Measurements from ENCODE around the gene ARHGAP31.

DNA sequence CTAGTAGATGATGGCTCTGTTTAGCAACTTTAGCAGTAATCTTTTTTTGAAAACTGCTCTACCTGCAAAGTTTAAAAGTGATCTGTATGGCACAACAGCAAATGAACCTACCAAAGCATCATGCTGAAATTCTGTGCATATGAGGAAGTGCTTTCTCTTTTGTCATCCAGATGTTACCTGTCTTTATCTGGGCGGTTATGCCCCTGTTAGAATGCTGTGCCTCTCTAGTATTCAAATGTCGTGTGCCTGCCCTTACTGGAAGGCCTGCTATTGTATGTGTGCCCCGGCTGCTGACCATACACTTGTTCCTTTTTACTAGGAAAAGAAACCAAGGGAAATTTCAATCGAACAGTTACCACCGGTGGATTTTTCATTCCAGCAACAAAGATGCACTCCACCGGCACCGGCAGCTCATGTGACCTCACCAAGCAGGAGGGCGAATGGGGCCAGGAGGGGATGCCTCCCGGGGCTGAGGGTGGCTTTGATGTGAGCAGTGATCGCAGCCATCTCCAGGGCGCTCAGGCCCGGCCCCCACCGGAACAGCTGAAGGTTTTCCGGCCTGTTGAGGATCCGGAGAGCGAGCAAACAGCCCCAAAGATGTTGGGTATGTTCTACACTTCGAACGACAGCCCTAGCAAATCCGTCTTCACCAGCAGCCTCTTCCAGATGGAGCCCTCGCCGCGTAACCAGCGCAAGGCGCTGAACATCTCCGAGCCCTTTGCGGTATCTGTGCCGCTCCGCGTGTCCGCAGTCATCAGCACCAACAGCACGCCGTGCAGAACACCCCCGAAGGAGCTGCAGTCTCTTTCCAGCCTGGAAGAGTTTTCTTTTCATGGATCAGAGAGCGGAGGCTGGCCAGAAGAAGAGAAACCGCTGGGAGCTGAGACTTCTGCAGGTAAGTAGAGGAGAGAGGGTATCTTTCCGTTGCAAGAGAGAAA lies 107.6 kb downstream of the ARHGAP31 start:
- TF ChIP-seq BHLHE40 (IDR thresholded peaks at IDR 0.05; ENCODE audit: borderline replicate concordance) (no peak), ARNT (IDR thresholded peaks at IDR 0.05) (no peak), FOXM1 (IDR thresholded peaks at IDR 0.05; ENCODE audit: borderline replicate concordance) (no peak)

All from HEK293T (cell line).